Uterus (tissue), 2 donors: ENCODE data around the gene RIOK2.

Experiments
- CTCF ChIP-seq, 4 experiments: fragments of 200-600 bp in 2 of 4; fragments of 450-650 bp in 2 of 4; sonication (generic) in 2 of 4; IDR thresholded peaks; one replicate each; pipeline ENCODE4 v1.5.1; 2016 to 2019; ENCODE audit warnings: antibody characterized with exemption in 4 of 4, mild to moderate bottlenecking in 2 of 4, moderate library complexity in 1 of 4
- POLR2A ChIP-seq, 2 donors: fragments of 450-650 bp; IDR thresholded peaks; one replicate each; pipeline ENCODE4 v1.6.1; 2016; ENCODE audit warnings: antibody characterized with exemption in 2 of 2, mild to moderate bottlenecking in 1 of 2, moderate library complexity in 1 of 2

DNA sequence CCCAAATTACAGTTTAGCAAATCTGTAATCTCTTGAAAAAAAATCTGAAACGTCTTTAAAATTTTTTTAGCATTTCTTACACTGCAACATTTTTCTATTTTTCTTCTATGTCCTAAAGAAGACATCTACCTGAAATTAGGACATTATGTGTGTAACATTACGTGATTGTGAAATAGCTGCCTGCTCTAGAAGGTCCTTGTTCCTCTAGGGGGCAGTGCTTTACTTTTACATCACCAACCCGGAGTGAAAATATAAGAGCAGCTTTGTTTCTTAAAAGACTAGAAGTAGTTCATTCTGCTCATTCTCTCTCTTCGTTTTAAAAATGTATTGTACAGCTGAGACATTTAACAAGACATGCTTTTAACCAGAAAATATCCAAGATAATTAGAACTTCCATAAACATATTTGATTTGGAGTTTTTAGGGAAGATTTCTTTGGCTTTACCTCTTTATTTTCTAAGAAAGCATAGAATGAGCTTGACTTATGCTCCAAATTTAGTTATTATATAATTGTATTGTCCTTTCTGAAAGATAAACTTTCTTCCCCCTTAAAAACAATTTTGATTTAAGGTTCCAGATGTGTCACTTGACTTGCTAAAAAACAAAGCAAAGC lies 48.1 kb upstream of the RIOK2 start:
- TF ChIP-seq POLR2A (IDR thresholded peaks at IDR 0.05), result no peak
- TF ChIP-seq CTCF (IDR thresholded peaks at IDR 0.05), result peak; percentile 59 to 71 (median 68)
